ENCODE results near the gene TAPBPL.
A peak's percentile ranks its signal among the peaks of the same experiment; 100 is the strongest.
"Not testable (repeated sequence)": the region's sequence is repeated elsewhere in the genome, so short reads cannot be mapped to it uniquely, and the experiment has no call there.

Gene TAPBPL

GRCh38 chr12:6462234-6462995 is 10.6 kb downstream of the TAPBPL start:
- no peak for DNase-seq (ENCODE audit: low read depth in 3 of 3)

- no peak for DNase-seq (ENCODE audit: low read depth in 3 of 3)
These were observed 11.4 kb downstream of the TAPBPL start for GRCh38 chr12:6463216-6463615.

- no peak for DNase-seq (ENCODE audit: low read depth in 3 of 3)
These were observed 12.0 kb downstream of the TAPBPL start for GRCh38 chr12:6463858-6464257.

- DNase-seq (ENCODE audit: low read depth in 3 of 3) = no peak
These were observed 12.7 kb downstream of the TAPBPL start for GRCh38 chr12:6464531-6464930.

GRCh38 chr12:6465467-6466183 is 13.8 kb downstream of the TAPBPL start:
- DNase-seq (ENCODE audit: low read depth in 3 of 3) = no peak

GRCh38 chr12:6466184-6466573 is 14.3 kb downstream of the TAPBPL start:
- DNase-seq (ENCODE audit: low read depth in 3 of 3) = no peak

GRCh38 chr12:6466751-6467150 is 14.9 kb downstream of the TAPBPL start:
- DNase-seq (ENCODE audit: low read depth in 3 of 3) = not testable (repeated sequence)

- DNase-seq (ENCODE audit: low read depth in 3 of 3) = not testable (repeated sequence)
These were observed 15.9 kb downstream of the TAPBPL start for GRCh38 chr12:6467571-6468282.

GRCh38 chr12:6468283-6468575 is 16.4 kb downstream of the TAPBPL start:
- DNase-seq (ENCODE audit: low read depth in 3 of 3) = no peak

GRCh38 chr12:6469092-6469491 is 17.2 kb downstream of the TAPBPL start:
- no peak for DNase-seq (ENCODE audit: low read depth in 3 of 3)

GRCh38 chr12:6469609-6470374 is 17.9 kb downstream of the TAPBPL start:
- DNase-seq (ENCODE audit: low read depth in 3 of 3) = no peak

- DNase-seq (ENCODE audit: low read depth in 3 of 3) = peak; percentile 92 to 96 (median 93)
These were observed 18.7 kb downstream of the TAPBPL start, which contains the start of gene VAMP1 for GRCh38 chr12:6470375-6471163. Gene VAMP1, minus strand, starts transcription at chr12:6470677. Its CDS starts 146 bp downstream, at chr12:6470531.

GRCh38 chr12:6471989-6472360 is 20.1 kb downstream of the TAPBPL start:
- DNase-seq (ENCODE audit: low read depth in 3 of 3) = no peak

GRCh38 chr12:6472491-6472890 is 20.6 kb downstream of the TAPBPL start:
- no peak for DNase-seq (ENCODE audit: low read depth in 3 of 3)

- not testable (repeated sequence) for DNase-seq (ENCODE audit: low read depth in 3 of 3)
These were observed 23.6 kb downstream of the TAPBPL start for GRCh38 chr12:6475233-6475975.

GRCh38 chr12:6476489-6476888 is 24.6 kb downstream of the TAPBPL start:
- DNase-seq (ENCODE audit: low read depth in 3 of 3) = no peak

GRCh38 chr12:6477601-6478377 is 25.9 kb downstream of the TAPBPL start:
- not testable (repeated sequence) for DNase-seq (ENCODE audit: low read depth in 3 of 3)

GRCh38 chr12:6478416-6478815 is 26.6 kb downstream of the TAPBPL start:
- no peak for DNase-seq (ENCODE audit: low read depth in 3 of 3)

GRCh38 chr12:6488240-6488639 is 36.4 kb downstream of the TAPBPL start:
- no peak for DNase-seq (ENCODE audit: low read depth in 3 of 3)

- no peak for DNase-seq (ENCODE audit: low read depth in 3 of 3)
These were observed 37.6 kb downstream of the TAPBPL start for GRCh38 chr12:6489449-6489848.
